ENCODE data around the gene HOTAIR. TPM values are rescaled to one million over a fixed set of nuclear protein-coding genes. Genes with fewer than 3 reads are reported as not detected.

HOTAIR gene
- total RNA-seq, 1 donor from 2014 or later = not detected

DNA sequence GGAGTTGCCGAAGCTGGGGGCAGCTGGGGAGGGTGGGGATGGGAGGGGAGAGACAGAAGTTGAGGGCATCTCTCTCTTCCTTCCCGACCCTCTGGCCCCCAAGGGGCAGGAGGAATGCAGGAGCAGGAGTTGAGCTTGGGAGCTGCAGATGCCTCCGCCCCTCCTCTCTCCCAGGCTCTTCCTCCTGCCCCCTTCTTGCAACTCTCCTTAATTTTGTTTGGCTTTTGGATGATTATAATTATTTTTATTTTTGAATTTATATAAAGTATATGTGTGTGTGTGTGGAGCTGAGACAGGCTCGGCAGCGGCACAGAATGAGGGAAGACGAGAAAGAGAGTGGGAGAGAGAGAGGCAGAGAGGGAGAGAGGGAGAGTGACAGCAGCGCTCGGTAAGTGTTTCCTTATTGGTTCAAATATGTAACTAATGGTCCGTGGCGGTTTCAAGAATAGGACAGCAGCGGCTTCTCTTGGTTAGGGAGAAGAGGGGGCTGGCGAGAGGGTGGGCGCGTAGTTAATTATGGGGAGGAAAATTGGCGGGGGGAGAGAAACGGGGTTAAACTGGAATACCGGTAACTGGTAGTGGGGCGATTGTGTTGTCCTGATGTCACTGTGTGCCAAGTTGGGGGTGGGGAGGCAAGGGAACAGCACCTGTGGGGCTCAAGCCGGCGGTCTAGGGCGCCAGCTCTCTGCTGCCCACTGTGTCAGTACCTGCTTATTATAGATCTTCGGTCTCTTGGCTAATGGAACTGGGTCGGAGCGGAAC is 42.5 kb upstream of the HOTAIR start:
- Mint-ChIP-seq H3K4me3 (peak overlapping the region; percentile 87), H3K36me3 (ENCODE audit: low read depth) (peaks cover 2% of the 10 kb centered on the region), H3K4me1 (peaks cover 14% of the 10 kb centered on the region), H3K9me3 (no peaks in the 10 kb centered on the region), H3K27me3 (ENCODE audit: low read depth) (peaks cover 98% of the 10 kb centered on the region), H3K27ac (ENCODE audit: unreplicated experiment) (no peak overlapping the region)
- TF ChIP-seq, protein P1, sequence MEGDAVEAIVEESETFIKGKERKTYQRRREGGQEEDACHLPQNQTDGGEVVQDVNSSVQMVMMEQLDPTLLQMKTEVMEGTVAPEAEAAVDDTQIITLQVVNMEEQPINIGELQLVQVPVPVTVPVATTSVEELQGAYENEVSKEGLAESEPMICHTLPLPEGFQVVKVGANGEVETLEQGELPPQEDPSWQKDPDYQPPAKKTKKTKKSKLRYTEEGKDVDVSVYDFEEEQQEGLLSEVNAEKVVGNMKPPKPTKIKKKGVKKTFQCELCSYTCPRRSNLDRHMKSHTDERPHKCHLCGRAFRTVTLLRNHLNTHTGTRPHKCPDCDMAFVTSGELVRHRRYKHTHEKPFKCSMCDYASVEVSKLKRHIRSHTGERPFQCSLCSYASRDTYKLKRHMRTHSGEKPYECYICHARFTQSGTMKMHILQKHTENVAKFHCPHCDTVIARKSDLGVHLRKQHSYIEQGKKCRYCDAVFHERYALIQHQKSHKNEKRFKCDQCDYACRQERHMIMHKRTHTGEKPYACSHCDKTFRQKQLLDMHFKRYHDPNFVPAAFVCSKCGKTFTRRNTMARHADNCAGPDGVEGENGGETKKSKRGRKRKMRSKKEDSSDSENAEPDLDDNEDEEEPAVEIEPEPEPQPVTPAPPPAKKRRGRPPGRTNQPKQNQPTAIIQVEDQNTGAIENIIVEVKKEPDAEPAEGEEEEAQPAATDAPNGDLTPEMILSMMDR (conservative IDR thresholded peaks at IDR 0.05) = no peak
- no peak for DNase-seq (ENCODE audit: low read depth, low spot score)

DNA sequence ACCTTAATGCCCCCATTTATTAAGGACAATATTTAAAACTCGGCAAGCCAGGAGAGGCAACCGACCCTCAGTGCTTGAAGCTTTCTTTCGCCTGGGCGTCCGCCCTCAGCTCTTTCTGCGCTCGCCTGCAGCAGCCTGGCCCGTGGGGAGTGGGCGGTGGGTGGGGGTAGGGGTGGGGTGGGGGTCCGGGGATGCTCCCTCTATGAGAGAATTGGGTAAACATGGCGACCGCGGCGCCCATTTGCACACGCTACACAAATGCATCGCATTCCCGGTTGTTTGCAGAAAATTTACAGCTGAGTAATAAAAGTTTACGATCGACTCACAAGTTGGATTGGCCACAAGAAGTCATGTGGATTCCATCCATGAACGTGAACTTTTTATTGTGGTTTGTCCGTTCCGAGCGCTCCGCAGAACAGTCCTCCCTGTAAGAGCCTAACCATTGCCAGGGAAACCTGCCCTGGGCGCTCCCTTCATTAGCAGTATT is 41.8 kb upstream of the HOTAIR start:
- H3K27me3 Mint-ChIP-seq (ENCODE audit: low read depth) = peaks cover 98% of the 10 kb centered on the region
- no peak for DNase-seq (ENCODE audit: low read depth, low spot score)
- peaks cover 2% of the 10 kb centered on the region for H3K36me3 Mint-ChIP-seq (ENCODE audit: low read depth)
- peak overlapping the region; percentile 69 for H3K4me3 Mint-ChIP-seq
- no peaks in the 10 kb centered on the region for H3K9me3 Mint-ChIP-seq
- H3K4me1 Mint-ChIP-seq = peaks cover 12% of the 10 kb centered on the region
- TF ChIP-seq, protein P1 (conservative IDR thresholded peaks at IDR 0.05) = no peak
- no peak overlapping the region for H3K27ac Mint-ChIP-seq (ENCODE audit: unreplicated experiment)

DNA sequence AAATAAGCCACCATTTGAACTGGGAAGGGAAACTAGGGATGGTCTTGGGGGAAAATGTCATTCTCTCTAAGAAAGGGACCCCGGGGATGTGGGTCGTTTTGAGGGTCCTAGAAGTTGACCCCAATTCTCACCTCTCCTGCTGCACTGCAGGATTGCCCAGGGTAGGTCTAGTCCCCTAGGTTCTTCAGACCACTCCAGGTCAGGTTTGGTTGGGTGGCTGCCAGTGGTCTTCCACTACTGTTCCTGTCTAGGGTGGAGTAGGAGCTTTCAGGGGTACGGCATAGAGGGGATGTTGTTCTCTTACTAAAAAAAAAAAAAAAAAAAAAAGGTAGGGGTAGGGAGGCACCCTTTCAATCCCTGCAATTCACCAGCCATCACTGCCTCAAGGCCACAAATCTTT is 41.3 kb upstream of the HOTAIR start:
- DNase-seq (ENCODE audit: low read depth, low spot score) = no peak
- no peaks in the 10 kb centered on the region for H3K9me3 Mint-ChIP-seq
- peaks cover 10% of the 10 kb centered on the region for H3K4me1 Mint-ChIP-seq
- H3K4me3 Mint-ChIP-seq = peak overlapping the region; percentile 69
- H3K27me3 Mint-ChIP-seq (ENCODE audit: low read depth) = peaks cover 98% of the 10 kb centered on the region
- TF ChIP-seq, protein P1 (conservative IDR thresholded peaks at IDR 0.05) = no peak
- H3K27ac Mint-ChIP-seq (ENCODE audit: unreplicated experiment) = no peak overlapping the region
- H3K36me3 Mint-ChIP-seq (ENCODE audit: low read depth) = peaks cover 2% of the 10 kb centered on the region

DNA sequence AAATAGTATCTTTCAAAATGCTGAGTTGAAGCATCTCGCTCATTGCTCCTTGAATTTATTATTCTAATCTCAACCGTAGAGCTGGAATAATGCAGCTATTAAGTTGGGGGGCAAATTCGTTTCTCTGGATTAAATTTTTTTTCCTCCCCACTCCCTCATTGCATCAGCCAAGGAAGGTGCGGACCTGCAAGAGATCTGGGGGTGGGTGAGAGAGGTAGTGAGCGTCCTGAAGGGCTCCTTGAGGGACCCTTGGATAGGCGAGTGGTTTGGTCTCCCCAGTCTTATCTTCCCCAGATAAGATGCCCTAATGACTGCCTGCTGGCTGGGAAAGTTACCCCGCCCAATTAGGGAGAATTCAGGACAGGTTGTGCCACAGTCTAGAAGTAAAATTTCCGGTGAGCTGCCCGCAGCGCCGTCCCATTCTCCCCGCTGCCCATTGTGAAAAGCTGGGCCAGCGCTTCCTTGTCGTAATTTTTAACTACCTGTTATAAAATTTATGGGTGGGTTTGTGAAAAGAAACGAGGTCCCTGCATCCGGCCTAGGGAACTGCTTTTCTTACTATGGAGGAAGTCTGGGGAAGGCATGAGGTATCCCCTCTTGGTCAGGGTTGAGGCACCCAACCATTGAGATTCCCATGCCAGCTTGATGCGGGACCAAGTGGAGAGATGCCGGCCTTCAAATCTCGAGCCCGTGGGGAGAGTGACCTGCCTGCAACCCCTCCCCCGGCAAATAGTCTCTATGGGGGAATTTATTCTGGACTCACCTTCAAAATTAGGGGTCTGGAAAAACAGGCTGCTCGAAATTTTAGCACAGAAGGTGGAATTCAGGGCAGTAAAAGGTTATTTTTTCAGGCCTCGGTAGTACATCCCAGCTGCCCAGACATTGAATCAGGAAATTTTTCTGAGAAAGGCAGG is 40.5 kb upstream of the HOTAIR start:
- no peaks in the 10 kb centered on the region for H3K9me3 Mint-ChIP-seq
- H3K36me3 Mint-ChIP-seq (ENCODE audit: low read depth) = peaks cover 2% of the 10 kb centered on the region
- H3K27ac Mint-ChIP-seq (ENCODE audit: unreplicated experiment) = no peak overlapping the region
- DNase-seq (ENCODE audit: low read depth, low spot score) = no peak
- peaks cover 10% of the 10 kb centered on the region for H3K4me1 Mint-ChIP-seq
- peaks cover 98% of the 10 kb centered on the region for H3K27me3 Mint-ChIP-seq (ENCODE audit: low read depth)
- TF ChIP-seq, protein P1 (conservative IDR thresholded peaks at IDR 0.05) = no peak
- H3K4me3 Mint-ChIP-seq = peak overlapping the region; percentile 69

DNA sequence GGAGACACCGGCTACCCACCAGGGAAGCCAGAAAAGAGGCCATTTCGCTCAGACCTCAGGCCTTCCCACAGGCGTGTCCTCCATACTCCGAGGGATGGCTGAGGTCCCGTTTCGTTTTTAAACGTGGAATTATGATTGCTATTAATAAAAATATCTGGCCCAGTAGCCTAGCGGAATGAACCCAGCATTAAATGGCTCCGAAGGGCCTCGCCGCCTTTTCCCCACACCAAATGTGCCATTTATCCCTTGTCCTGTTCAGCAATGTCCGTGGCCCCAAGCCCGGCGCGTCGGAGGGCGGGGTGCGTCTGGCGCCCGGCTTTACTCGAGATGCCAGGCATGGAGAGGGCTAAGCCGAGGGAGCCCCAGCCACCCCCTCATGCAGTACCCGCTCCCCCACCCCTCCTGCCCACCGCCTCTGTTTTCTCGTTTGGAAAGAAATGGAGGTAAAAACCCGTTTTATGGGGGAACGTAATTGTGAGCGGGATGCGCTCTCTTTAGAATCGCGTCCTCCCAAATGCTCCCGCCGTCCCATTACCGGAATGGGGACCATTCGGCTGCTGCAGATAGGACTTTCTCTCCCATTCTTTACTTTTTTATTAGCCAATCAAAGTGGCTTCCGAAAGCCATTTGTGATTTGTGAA is 39.7 kb upstream of the HOTAIR start:
- H3K27ac Mint-ChIP-seq (ENCODE audit: unreplicated experiment) = no peak overlapping the region
- H3K27me3 Mint-ChIP-seq (ENCODE audit: low read depth) = peaks cover 98% of the 10 kb centered on the region
- H3K4me3 Mint-ChIP-seq = peak overlapping the region; percentile 65
- TF ChIP-seq, protein P1 (conservative IDR thresholded peaks at IDR 0.05) = no peak
- DNase-seq (ENCODE audit: low read depth, low spot score) = no peak
- H3K9me3 Mint-ChIP-seq = no peaks in the 10 kb centered on the region
- H3K36me3 Mint-ChIP-seq (ENCODE audit: low read depth) = peaks cover 2% of the 10 kb centered on the region
- peaks cover 6% of the 10 kb centered on the region for H3K4me1 Mint-ChIP-seq
